ENCODE results near the gene TXNL4A. TPM values are rescaled to one million over a fixed set of nuclear protein-coding genes. Genes with fewer than 3 reads are reported as not detected.
"Not testable (repeated sequence)": the region's sequence is repeated elsewhere in the genome, so short reads cannot be mapped to it uniquely, and the experiment has no call there.

TXNL4A gene
- total RNA-seq, 2 experiments from 2014 or later = 55.0 to 55.7 TPM

- H3K4me1 ChIP-seq (ENCODE audit: insufficient read depth, low read length) = peaks cover 23% of the 10 kb centered on the region
- peak overlapping the region; percentile 81 for H3K4me3 Mint-ChIP-seq
- POLR2A ChIA-PET = interaction anchor here (0.8 to 2.9 kb wide), 11 partner anchors 9 to 628 kb away, joined by 3 to 26 read pairs (median 4); partner anchors contain the start of genes ADNP2, CTDP1, HSBP1L1 and SLC66A2
- peak overlapping the region; percentile 83 to 96 for H3K27ac ChIP-seq (ENCODE audit: low read depth in 1 of 2, low read length in 2 of 2)
- H3K36me3 Mint-ChIP-seq (ENCODE audit: low read depth) = peaks cover 40% of the 10 kb centered on the region
- intact Hi-C loops (cut with DNase I, micrococcal nuclease) = loop anchor here (1.0 to 10.0 kb wide), 10 partner anchors 45 to 966 kb away; partner anchors contain the start of genes CTDP1 (in 2 of the 2), TXNL4A (in 2 of the 2), ADNP2 (in 1 of the 2) and ATP9B (in 1 of the 2)
- CTCF ChIA-PET = interaction anchor here (0.7 to 1.4 kb wide), 3 partner anchors 45 to 69 kb away, joined by 3 to 5 read pairs (median 4); partner anchors contain the start of genes HSBP1L1 and TXNL4A
- no peaks in the 10 kb centered on the region for H3K27me3 Mint-ChIP-seq
- H3K4me3 ChIP-seq (ENCODE audit: low read length) = peak overlapping the region; percentile 91
- ATAC-seq (ENCODE audit: poor library complexity) = peak; percentile 53
- peak overlapping the region; percentile 91 for H3K27ac Mint-ChIP-seq
- H3K4me1 Mint-ChIP-seq (ENCODE audit: low read depth) = peaks cover 41% of the 10 kb centered on the region
- no peaks in the 10 kb centered on the region for H3K27me3 ChIP-seq (ENCODE audit: control insufficient read depth in 1 of 2, insufficient read depth in 2 of 2, low read length in 2 of 2)
- H3K9me3 Mint-ChIP-seq = peaks cover 3% of the 10 kb centered on the region
- TF ChIP-seq CTCF (IDR thresholded peaks at IDR 0.05) = no peak
- peak in 4 of 14 experiments; percentile 70 to 91 (median 84) for DNase-seq
- peaks cover 0 to 5% of the 10 kb centered on the region in 2 experiments for H3K9me3 ChIP-seq (ENCODE audit: control insufficient read depth in 1 of 2, insufficient read depth in 1 of 2, low read length in 2 of 2)
- peaks cover 10% of the 10 kb centered on the region for H3K36me3 ChIP-seq (ENCODE audit: insufficient read depth, low read length)
Measured at GRCh38 chr18:80033181-80034067, 45.1 kb upstream of the TXNL4A start.

GRCh38 chr18:80029690-80030089 lies 41.3 kb upstream of the TXNL4A start:
- H3K27me3 ChIP-seq (ENCODE audit: control insufficient read depth in 1 of 2, insufficient read depth in 2 of 2, low read length in 2 of 2) = no peaks in the 10 kb centered on the region
- no peak for ATAC-seq (ENCODE audit: poor library complexity)
- H3K9me3 ChIP-seq (ENCODE audit: control insufficient read depth in 1 of 2, insufficient read depth in 1 of 2, low read length in 2 of 2) = peaks cover 8 to 29% of the 10 kb centered on the region in 2 experiments
- POLR2A ChIA-PET = no interaction called here
- no peak overlapping the region for H3K27ac Mint-ChIP-seq
- no peak overlapping the region for H3K4me3 Mint-ChIP-seq
- H3K9me3 Mint-ChIP-seq = peaks cover 11% of the 10 kb centered on the region
- no peak overlapping the region for H3K27ac ChIP-seq (ENCODE audit: low read depth in 1 of 2, low read length in 2 of 2)
- H3K36me3 ChIP-seq (ENCODE audit: insufficient read depth, low read length) = no peaks in the 10 kb centered on the region
- intact Hi-C loops (cut with DNase I, micrococcal nuclease) = loop anchor here (5.0 to 10.0 kb wide), 5 partner anchors 77 to 962 kb away; partner anchors contain the start of genes ATP9B (in 1 of the 2), CTDP1 (in 1 of the 2) and SLC66A2 (in 1 of the 2)
- H3K4me3 ChIP-seq (ENCODE audit: low read length) = no peak overlapping the region
- H3K4me1 ChIP-seq (ENCODE audit: insufficient read depth, low read length) = peaks cover 14% of the 10 kb centered on the region
- H3K27me3 Mint-ChIP-seq = no peaks in the 10 kb centered on the region
- CTCF ChIA-PET = no interaction called here
- DNase-seq = no peak
- TF ChIP-seq CTCF (IDR thresholded peaks at IDR 0.05) = no peak
- H3K36me3 Mint-ChIP-seq (ENCODE audit: low read depth) = peaks cover 64% of the 10 kb centered on the region
- peaks cover 23% of the 10 kb centered on the region for H3K4me1 Mint-ChIP-seq (ENCODE audit: low read depth)

- Mint-ChIP-seq H3K36me3 (ENCODE audit: low read depth) (peaks cover 74% of the 10 kb centered on the region), H3K9me3 (peaks cover 11% of the 10 kb centered on the region)
- POLR2A ChIA-PET; H3K4me3 ChIP-seq (ENCODE audit: low read length); H3K36me3 ChIP-seq (ENCODE audit: insufficient read depth, low read length); H3K27me3 ChIP-seq (ENCODE audit: control insufficient read depth in 1 of 2, insufficient read depth in 2 of 2, low read length in 2 of 2); H3K27ac Mint-ChIP-seq; DNase-seq; H3K4me1 ChIP-seq (ENCODE audit: insufficient read depth, low read length); H3K4me1 Mint-ChIP-seq (ENCODE audit: low read depth); CTCF ChIA-PET; ATAC-seq (ENCODE audit: poor library complexity); H3K27ac ChIP-seq (ENCODE audit: low read depth in 1 of 2, low read length in 2 of 2); H3K27me3 Mint-ChIP-seq; intact Hi-C loops (cut with DNase I, micrococcal nuclease); H3K4me3 Mint-ChIP-seq: not testable (repeated sequence)
- H3K9me3 ChIP-seq (ENCODE audit: control insufficient read depth in 1 of 2, insufficient read depth in 1 of 2, low read length in 2 of 2) = peaks cover 18 to 49% of the 10 kb centered on the region in 2 experiments
Measured at GRCh38 chr18:80027719-80028118, 39.4 kb upstream of the TXNL4A start.

All from CD4-positive, alpha-beta T cell (primary cell).